Sigmoid colon (tissue), 3 donors: Measurements from ENCODE around the gene PSD4.

Source experiments
- CTCF ChIP-seq, 4 experiments: fragments of 450-650 bp in 3 of 4; fragments of 200-600 bp in 1 of 4; IDR thresholded peaks; one replicate each; pipeline ENCODE4 v1.5.1; 2016 to 2019; ENCODE audit warnings: antibody characterized with exemption in 4 of 4, mild to moderate bottlenecking in 3 of 4, moderate library complexity in 2 of 4
- POLR2A ChIP-seq, 2 donors: fragments of 450-650 bp; IDR thresholded peaks; one replicate each; pipeline ENCODE4 v1.6.1; 2016; ENCODE audit warnings: antibody characterized with exemption in 2 of 2, mild to moderate bottlenecking in 2 of 2, moderate library complexity in 2 of 2

- TF ChIP-seq POLR2A (IDR thresholded peaks at IDR 0.05) (no peak), CTCF (IDR thresholded peaks at IDR 0.05) (no peak)
Observed at GRCh38 chr2:113200236-113200635, 26.5 kb downstream of the PSD4 start.
